Peyer's patch (tissue), 4 donors: ENCODE measurements around the gene COL20A1.

Source experiments
- CTCF ChIP-seq, 6 experiments: fragments of 450-650 bp in 4 of 6; fragments of 200-600 bp in 2 of 6; sonication (generic) in 1 of 6; IDR thresholded peaks; one replicate each; pipeline ENCODE4 v1.5.1; 2017 to 2019; ENCODE audit warnings: antibody characterized with exemption in 6 of 6, mild to moderate bottlenecking in 3 of 6, moderate library complexity in 1 of 6
- POLR2A ChIP-seq, 2 donors: fragments of 450-650 bp; IDR thresholded peaks; one replicate each; pipeline ENCODE4 v1.5.1; 2017; ENCODE audit warnings: antibody characterized with exemption in 2 of 2, mild to moderate bottlenecking in 2 of 2, moderate library complexity in 2 of 2

- no peak for TF ChIP-seq CTCF (IDR thresholded peaks at IDR 0.05)
- no peak for TF ChIP-seq POLR2A (IDR thresholded peaks at IDR 0.05)
These were observed 38.2 kb upstream of the COL20A1 start for GRCh38 chr20:63254606-63255384.
